CD1c-positive myeloid dendritic cell (primary cell): ENCODE measurements around the gene PDGFRB.

Experiments used
- DNase-seq: peaks from one replicate; pipeline ENCODE4 v3.0.0-alpha.2; 2016; ENCODE audit errors: extremely low spot score

The PDGFRB gene

GRCh38 chr5:150155258-150156026, at the start of gene PDGFRB:
Gene PDGFRB, minus strand, starts transcription at chr5:150155845. Its CDS starts 18,798 bp downstream, at chr5:150137047.
- peak; percentile 13 for DNase-seq

- no peak for DNase-seq
Observed at GRCh38 chr5:150204590-150204960, 48.9 kb upstream of the PDGFRB start.

GRCh38 chr5:150203832-150204589, 48.4 kb upstream of the PDGFRB start:
- no peak for DNase-seq

GRCh38 chr5:150202501-150202900, 46.9 kb upstream of the PDGFRB start:
- no peak for DNase-seq

GRCh38 chr5:150197476-150197875, 41.8 kb upstream of the PDGFRB start:
- DNase-seq = no peak

GRCh38 chr5:150196986-150197385, 41.3 kb upstream of the PDGFRB start:
- no peak for DNase-seq

- DNase-seq = no peak
Observed at GRCh38 chr5:150196514-150196913, 40.9 kb upstream of the PDGFRB start.

- no peak for DNase-seq
Observed at GRCh38 chr5:150195736-150196485, 40.3 kb upstream of the PDGFRB start.

- DNase-seq = no peak
Observed at GRCh38 chr5:150192462-150192861, 36.8 kb upstream of the PDGFRB start.

- no peak for DNase-seq
Observed at GRCh38 chr5:150190987-150191386, 35.3 kb upstream of the PDGFRB start.

- DNase-seq = no peak
Observed at GRCh38 chr5:150190503-150190979, 34.9 kb upstream of the PDGFRB start.

GRCh38 chr5:150189728-150190502, 34.3 kb upstream of the PDGFRB start, which contains the start of gene SLC6A7:
Gene SLC6A7, plus strand, starts transcription at chr5:150190062. Its CDS starts 266 bp downstream, at chr5:150190328.
- no peak for DNase-seq

GRCh38 chr5:150189326-150189725, 33.7 kb upstream of the PDGFRB start:
- peak; percentile 19 for DNase-seq

- DNase-seq = no peak
Observed at GRCh38 chr5:150188146-150188842, 32.6 kb upstream of the PDGFRB start.

GRCh38 chr5:150186897-150187296, 31.3 kb upstream of the PDGFRB start:
- DNase-seq = no peak

- DNase-seq = no peak
Observed at GRCh38 chr5:150186137-150186536, 30.5 kb upstream of the PDGFRB start.

- peak; percentile 43 for DNase-seq
Observed at GRCh38 chr5:150184990-150185912, 29.6 kb upstream of the PDGFRB start.

GRCh38 chr5:150184006-150184405, 28.4 kb upstream of the PDGFRB start:
- DNase-seq = no peak

- DNase-seq = no peak
Observed at GRCh38 chr5:150183436-150183835, 27.8 kb upstream of the PDGFRB start.

- no peak for DNase-seq
Observed at GRCh38 chr5:150182774-150183173, 27.1 kb upstream of the PDGFRB start.
